ENCODE measurements around the gene MINAR2.

GRCh38 chr5:129747572-129748407, at the start of gene MINAR2:
- TF ChIP-seq POLR2A (IDR thresholded peaks at IDR 0.05; ENCODE audit: low read depth, low read length): no peak
- no peak for TF ChIP-seq POLR2AphosphoS5 (IDR thresholded peaks at IDR 0.05; ENCODE audit: low read depth, low read length)
